WERI-Rb-1 (cell line): ENCODE results near the gene TRIM2.

Source experiments
- DNase-seq: peaks from one replicate; pipeline ENCODE4 v3.0.0-alpha.2; 2020
- H3K27ac ChIP-seq: fragments of 250-450 bp; sonication (Bioruptor Pico); 2 replicates; pipeline ENCODE4 v1.5.1; 2020; ENCODE audit warnings: mild to moderate bottlenecking, moderate library complexity
- H3K27me3 ChIP-seq: fragments of 250-450 bp; sonication (Bioruptor Pico); 2 replicates; pipeline ENCODE4 v1.5.1; 2021; ENCODE audit warnings: mild to moderate bottlenecking, low read depth, moderate library complexity; ENCODE audit not compliant: insufficient read depth, severe bottlenecking
- H3K36me3 ChIP-seq: fragments of 250-450 bp; sonication (Bioruptor Pico); 2 replicates; pipeline ENCODE4 v1.5.1; 2020; ENCODE audit warnings: mild to moderate bottlenecking, moderate library complexity
- H3K4me3 ChIP-seq: 2 replicates; pipeline ENCODE4 v1.5.1; 2011; ENCODE audit warnings: low read depth, mild to moderate bottlenecking, control low read depth, low read length
- H3K9me3 ChIP-seq: fragments of 250-450 bp; sonication (Bioruptor Pico); 2 replicates; pipeline ENCODE4 v1.5.1; 2021; ENCODE audit warnings: mild to moderate bottlenecking, moderate library complexity; ENCODE audit not compliant: severe bottlenecking
- CTCF ChIP-seq: IDR thresholded peaks from 2 replicates; pipeline ENCODE4 v1.5.1; 2011; ENCODE audit warnings: low read depth, mild to moderate bottlenecking, control low read depth, inconsistent platforms, low read length

The TRIM2 gene

GRCh38 chr4:153267890-153268289, 63.6 kb downstream of the TRIM2 start:
- no peak for DNase-seq
- Histone ChIP-seq H3K4me3 (no peak overlapping the region), H3K27me3 (no peaks in the 10 kb centered on the region), H3K27ac (no peak overlapping the region), H3K36me3 (peaks cover 4% of the 10 kb centered on the region), H3K9me3 (no peaks in the 10 kb centered on the region)
- no peak for TF ChIP-seq CTCF

GRCh38 chr4:153268295-153268694, 64.1 kb downstream of the TRIM2 start:
- Histone ChIP-seq H3K27ac (no peak overlapping the region), H3K27me3 (no peaks in the 10 kb centered on the region), H3K4me3 (no peak overlapping the region), H3K36me3 (peaks cover 4% of the 10 kb centered on the region), H3K9me3 (no peaks in the 10 kb centered on the region)
- no peak for TF ChIP-seq CTCF
- no peak for DNase-seq

- H3K9me3 ChIP-seq, result no peaks in the 10 kb centered on the region
- no peak overlapping the region for H3K27ac ChIP-seq
- peaks cover 7% of the 10 kb centered on the region for H3K36me3 ChIP-seq
- no peak for DNase-seq
- no peaks in the 10 kb centered on the region for H3K27me3 ChIP-seq
- H3K4me3 ChIP-seq, result no peak overlapping the region
- no peak for TF ChIP-seq CTCF
Observed at GRCh38 chr4:153269218-153269990, 65.2 kb downstream of the TRIM2 start.

GRCh38 chr4:153270361-153270760, 66.1 kb downstream of the TRIM2 start:
- no peaks in the 10 kb centered on the region for H3K27me3 ChIP-seq
- H3K4me3 ChIP-seq, result no peak overlapping the region
- no peak for TF ChIP-seq CTCF
- peaks cover 7% of the 10 kb centered on the region for H3K36me3 ChIP-seq
- no peaks in the 10 kb centered on the region for H3K9me3 ChIP-seq
- no peak overlapping the region for H3K27ac ChIP-seq
- DNase-seq, result no peak

- Histone ChIP-seq H3K4me3 (no peak overlapping the region), H3K36me3 (peaks cover 18% of the 10 kb centered on the region), H3K9me3 (no peaks in the 10 kb centered on the region), H3K27ac (no peak overlapping the region), H3K27me3 (no peaks in the 10 kb centered on the region)
- no peak for TF ChIP-seq CTCF
- DNase-seq, result no peak
Observed at GRCh38 chr4:153271820-153272219, 67.6 kb downstream of the TRIM2 start.

GRCh38 chr4:153273751-153274150, 69.5 kb downstream of the TRIM2 start:
- H3K9me3 ChIP-seq, result no peaks in the 10 kb centered on the region
- no peak overlapping the region for H3K27ac ChIP-seq
- no peaks in the 10 kb centered on the region for H3K27me3 ChIP-seq
- peaks cover 29% of the 10 kb centered on the region for H3K36me3 ChIP-seq
- no peak for DNase-seq
- no peak for TF ChIP-seq CTCF
- no peak overlapping the region for H3K4me3 ChIP-seq
